ENCODE data around the gene ATIC.

DNA sequence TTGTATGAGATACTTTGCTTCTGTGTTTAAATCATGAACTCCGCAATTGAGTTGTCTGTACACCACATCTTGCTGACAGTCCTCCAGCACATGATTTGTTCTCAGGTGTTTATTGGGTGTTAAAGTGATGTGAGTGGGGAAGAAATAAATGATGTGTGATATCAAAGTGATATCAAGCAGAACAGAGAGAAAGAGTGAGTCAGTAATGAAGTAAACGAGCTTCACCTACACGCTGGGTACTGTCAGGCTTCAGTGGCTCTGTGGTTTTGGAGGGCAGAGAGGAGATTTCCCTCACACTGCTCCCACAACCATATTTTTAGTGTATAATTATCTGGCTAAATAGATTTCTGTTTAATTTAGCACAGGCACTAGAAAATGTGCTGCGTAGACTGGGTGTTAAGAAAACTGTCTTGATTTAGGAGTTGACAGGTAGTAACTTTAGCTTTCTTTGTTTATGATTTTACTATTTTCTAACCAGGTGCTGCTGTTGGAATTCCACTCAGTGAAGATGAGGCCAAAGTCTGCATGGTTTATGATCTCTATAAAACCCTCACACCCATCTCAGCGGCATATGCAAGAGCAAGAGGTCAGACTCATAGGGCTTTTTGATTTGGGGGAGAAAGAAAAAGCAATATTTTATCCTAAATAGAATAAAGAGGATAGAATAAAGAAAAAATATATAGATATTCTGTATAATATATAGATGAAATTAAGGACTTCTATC lies 21.2 kb downstream of the ATIC start:
- TF ChIP-seq POLR2A (IDR thresholded peaks at IDR 0.05) (no peak), CTCF (IDR thresholded peaks at IDR 0.05) (no peak)

Measured in adrenal gland (tissue), 5 donors.